CD4-positive, alpha-beta T cell treated with Interleukin-6 for 4 hours (primary cell): Measurements from ENCODE around the gene ZNF609.
A peak's percentile ranks its signal among the peaks of the same experiment; 100 is the strongest.
"Not testable (repeated sequence)": the region's sequence is repeated elsewhere in the genome, so short reads cannot be mapped to it uniquely, and the experiment has no call there.

Experiments used
- DNase-seq: peaks from one replicate; pipeline ENCODE4 v3.0.0-alpha.2; 2020; ENCODE audit warnings: mixed read lengths

ZNF609 gene

DNA sequence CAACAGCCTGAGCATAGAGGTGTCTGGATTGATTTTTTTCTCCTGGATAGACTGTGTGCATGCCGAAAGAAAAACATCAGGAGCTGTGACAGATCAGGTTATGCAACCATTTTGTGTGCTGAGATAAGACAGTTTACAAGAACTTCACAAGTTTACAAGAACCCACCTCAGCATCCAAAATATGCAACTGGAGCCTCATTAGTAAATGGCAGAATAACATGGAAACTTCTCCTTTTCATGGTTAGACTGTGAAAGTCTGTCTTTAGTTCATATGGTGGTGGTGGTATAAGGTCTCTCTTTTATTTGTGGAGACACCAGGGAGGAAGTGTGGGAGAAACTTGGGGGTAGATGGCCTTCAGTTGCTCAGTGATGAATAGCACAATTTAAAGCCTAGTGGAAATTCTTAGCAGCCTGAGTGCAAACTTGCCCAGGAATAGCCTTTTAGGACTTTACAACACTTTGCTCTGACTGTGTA lies 3.7 kb upstream of the ZNF609 start:
- no peak for DNase-seq

DNA sequence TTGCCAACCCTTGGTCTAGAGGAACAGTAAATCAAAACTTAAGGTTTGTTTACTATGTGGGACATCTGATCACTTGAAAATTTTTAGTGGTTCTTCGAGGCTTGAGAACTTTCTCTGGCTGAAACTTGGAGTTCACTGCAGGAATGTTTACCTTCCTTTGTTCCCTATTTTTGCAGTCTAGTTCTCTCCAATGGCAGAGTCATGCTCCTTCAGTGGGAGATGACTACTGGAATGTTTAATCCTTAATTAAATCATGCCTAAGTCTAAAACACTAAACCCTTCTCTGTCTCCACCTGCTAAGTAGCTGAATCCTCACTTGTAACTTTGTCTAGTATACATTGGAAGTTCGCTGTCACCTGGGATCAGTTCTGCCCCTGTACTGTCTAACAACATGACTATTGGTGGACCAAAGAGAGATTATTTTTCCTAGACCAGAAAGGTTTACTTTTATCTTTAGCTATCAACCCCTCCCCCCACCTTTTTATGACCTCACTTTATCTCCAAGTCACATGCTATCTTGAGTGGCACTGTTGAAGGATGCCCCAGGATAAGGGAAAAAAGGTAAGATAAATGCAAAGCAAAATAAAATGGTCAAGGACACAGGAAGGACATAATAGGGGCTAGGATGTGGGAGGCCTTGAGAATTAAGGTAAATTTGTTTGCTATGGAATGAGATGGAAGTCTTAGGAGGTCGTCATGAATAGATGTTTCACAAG lies 1.2 kb upstream of the ZNF609 start:
- DNase-seq, result no peak

DNA sequence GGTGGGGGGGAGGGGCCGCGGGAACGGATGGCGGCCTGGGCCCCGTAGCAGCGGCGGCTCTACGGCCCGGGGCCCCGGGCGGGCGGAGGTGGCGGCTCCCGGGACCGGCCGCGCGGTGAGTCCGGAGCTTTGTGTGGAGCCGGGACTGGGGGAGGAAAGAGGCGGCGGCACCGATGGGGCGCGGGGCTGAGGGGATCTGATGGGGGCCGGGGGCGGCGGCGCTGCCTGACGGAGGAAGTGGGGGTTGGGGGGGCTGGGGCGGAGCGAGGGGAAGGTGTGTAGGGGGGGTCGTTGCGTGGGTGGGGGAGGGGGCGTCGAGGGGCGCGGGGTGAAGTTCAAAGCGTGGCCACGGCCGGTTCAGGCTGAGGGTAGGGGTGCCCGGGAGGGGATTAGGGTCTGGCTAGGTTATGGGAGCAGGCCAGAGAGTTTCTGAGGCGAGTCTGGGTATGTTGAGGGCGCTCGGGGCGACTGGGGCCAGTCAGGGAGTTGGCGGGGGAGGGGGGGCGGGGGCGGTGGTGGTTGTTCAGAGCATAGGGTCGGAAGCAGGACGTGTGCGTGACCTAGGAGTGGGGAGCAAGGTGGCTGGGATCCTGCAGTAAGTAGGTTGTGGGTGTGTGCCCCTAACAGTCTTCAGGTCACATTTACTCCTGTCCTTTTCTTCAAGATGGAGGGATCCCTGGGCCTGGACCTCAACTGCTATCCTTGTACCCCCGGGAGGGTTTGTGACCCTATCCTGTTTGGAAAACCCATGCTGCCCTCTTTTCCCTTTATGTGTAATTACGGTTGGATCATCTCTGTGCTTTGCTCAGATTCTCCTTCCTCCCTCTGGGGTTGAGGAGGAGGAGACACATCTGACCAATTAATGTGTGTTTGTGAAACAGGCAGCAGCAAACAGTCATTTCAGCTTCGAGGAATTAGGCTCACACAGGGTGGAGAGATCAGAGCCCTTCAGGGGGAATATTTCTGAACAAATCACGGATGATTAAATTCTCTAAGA lies 644 bp downstream of the ZNF609 start:
- DNase-seq, result peak; percentile 53

DNA sequence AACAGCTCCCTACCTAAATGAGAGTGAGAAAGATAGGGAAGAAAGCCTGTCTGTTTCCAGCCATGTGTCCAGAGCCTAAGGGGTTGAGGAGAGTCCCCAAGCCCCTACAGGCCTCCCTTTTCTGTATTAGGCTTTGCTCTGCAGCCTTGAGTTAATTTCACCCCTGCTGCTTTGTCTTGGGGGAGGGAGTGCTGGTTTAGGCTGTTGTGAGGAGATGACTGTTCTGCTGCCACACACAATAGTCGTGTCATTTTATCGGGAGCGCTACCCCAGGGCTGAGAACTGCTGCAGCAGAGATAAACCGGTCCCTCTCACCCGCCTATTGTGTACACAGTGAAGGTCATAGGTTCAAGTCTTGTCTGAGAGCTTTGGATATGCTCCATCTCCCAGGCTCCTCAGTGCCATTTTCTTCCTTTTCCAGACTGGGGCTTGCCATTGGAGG lies 1.4 kb downstream of the ZNF609 start:
- DNase-seq, result peak; percentile 45

DNA sequence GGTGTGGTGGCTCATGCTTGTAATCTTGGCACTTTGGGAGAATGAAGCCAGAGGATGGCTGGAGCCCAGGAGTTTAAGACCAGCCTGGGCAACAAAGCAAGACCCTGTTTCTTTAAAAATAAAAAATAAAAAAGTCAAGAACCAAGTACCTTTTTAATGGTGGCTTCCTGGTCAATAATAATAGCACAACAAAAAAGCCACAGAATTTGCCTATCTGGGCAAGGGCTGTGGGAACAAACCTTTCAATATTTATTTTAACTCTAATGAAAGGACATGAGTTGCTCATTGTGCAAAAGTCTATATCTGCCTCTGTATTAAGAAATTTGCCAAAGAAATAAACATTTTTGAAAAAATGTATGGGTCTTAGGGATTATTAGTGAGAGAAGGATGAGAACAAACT lies 2.1 kb downstream of the ZNF609 start:
- DNase-seq, result no peak

DNA sequence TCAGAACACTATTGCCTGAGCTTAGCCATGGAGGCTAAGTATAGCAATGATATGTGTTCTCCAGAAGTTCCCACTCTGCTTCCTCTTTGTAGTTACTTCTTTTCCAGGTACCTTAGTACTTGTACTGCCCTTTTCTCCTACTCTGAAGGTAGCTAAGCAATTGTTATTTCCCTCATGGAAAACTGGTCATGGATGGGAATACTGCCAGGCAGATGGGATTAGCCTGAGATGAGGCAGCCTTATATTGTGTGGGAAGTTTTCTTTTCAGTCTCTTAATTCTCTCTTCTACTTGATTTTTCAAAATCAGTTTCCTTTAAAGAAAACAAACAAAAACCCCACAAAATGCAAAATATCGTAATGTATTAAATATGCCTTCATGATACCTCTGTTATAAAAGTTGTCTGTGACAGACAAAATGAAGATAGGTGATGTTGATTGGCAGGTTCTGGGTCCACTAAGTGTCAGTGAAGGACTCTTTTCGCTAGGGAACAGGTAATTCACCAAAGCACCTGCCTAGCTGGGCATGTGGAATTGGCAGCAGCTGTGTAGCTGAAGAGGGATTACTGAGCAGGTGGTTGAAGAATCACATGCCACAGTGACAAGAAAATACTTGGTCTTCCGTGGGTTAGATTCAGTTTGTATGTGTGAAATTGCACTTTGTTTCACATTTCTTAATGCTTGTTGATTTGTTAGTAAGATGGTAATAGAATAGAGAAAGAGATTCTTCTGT lies 4.1 kb downstream of the ZNF609 start:
- DNase-seq, result no peak

DNA sequence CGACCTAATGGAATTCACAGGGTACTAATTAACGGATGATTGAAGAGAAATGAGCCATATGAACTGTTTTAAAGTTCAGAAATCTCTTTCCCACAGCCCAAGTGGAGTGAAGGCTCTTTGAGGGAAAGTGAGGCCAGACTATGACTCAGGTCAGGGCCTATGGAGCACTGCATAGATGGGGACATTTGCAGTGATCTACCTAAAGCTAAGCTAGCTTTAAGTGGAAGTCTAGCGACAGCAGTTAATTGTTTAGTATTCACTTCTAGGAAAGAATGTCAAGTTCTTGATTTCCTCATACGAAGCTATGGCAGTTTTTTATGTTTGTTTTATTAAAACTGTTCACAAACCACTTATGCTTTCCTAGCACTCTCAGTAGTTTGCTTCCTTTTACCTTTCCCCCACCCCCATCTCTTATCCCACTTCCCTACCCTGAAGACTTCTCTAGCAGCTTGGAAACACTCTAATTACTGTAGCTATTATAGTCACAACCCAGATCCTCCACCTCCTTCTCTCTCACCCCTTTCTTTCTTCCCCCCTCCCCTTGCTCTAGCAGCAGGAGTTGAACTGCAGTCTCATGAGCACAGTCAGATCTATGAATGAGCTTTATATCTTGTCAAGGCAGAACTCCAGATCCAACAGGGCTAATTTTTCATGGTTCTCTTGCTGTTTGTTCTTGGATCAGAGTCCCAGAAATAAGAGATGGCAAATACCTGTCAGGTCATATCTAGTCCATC lies 6.2 kb downstream of the ZNF609 start:
- no peak for DNase-seq

DNA sequence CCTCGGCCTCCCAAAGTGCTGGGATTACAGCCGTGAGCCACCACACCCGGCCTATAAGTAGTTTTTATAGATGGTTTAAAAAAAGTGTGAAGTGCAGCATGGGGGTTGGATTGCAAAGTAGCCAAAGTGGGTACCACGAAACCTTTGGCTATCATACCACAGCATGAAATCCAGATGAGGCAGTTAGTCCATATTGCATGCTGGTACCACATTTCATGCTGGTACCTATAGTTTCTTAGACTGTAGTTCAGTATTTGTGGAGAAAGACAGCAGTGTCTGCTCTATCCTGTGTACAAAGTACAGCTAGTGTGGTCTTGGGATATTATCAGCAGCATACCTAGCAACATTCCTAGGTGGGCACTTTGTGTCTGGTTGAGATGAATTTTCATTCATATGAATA lies 11.8 kb downstream of the ZNF609 start:
- no peak for DNase-seq

DNA sequence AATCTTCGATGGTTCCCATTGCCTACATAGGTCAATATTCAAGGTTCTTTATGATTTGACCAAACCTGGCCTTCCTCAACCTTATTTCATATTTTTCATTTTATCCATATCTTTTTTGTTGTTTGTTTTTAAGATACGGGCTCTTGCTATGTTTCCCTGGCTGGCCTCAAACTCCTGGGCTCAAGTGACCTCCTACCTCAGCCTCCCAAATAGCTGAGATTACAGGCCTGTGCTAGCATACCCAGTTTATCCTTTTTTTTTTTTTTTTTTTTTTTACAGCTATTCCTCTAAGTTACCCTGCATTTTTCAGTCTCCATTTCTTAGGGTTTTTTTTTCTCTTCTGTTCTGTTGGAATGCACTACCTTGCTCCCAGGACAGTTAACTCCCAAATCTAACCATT lies 14.5 kb downstream of the ZNF609 start:
- DNase-seq, result no peak

DNA sequence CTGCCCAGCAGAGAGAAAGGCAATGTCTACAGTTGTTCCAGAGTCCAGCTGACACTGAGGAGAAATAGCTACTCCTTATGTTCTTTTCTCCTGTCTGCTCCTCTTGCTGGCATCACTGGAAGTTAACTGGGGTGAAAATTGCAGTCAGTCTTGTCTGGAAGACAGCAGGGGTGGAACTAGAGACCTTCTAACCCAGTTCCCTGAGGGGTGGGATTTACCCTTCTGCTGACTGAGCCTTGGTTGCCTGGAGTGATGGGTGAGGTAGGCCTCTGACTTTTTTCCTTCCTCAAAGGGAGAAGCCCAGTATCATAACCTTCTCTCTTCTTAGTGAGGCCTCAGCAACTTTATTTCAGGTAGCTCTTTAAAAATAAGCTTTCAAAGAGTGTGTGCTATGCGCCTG lies 16.2 kb downstream of the ZNF609 start:
- no peak for DNase-seq

DNA sequence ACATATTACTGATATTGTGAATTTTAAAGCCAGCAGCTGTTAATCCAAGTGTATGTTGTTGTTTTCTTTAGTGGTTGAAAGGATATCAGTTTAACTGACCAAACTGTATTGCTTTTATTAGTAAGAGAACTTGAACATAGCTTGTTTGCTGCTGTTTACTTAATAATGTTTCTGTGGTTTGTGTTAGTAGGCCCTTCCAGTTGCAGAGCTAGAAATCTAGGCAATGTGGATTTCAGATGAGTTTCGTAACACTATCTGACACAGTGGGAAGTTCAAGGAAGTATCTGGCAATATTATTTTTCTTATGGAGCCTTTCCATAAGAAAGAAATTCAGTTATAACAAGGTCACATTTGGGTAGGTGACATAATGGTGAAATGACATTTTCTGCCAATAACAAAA lies 18.5 kb downstream of the ZNF609 start:
- no peak for DNase-seq

DNA sequence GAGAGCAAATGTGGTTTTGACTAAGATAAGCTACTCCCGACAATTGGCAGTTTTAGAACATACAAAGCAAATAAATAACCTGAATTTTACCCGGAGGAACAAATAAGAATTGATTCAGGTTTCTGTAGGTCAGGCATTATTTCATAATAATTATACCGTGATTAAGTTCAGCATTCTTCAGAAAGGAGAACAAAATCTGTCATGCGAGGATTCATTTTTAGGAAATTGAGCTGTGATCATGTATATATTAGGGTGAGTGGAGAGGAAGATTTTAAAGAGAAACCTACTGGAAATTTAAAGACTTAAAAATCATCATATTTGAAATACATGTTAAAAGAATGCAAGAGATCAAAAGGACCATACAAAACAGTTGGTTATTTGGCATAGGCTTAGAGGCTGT lies 20.5 kb downstream of the ZNF609 start:
- no peak for DNase-seq

DNA sequence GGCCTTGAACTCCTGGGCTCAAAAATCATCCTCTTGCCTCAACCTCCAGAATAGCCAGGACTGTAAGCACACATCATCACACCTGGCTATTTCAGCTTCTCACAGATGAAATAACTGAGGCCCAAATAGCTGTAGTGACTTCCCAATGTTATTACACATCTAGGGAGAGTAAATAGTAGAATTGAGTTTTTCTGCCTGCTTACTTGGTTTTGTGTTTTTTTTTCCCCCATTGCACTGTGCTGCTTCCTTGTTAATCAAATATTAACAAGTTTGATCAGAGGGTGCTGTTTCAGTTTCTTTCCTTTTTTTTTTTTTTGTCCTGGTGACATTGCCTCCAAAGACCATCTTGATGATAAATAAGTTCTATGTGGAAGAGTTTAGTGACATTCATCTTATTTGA lies 23.4 kb downstream of the ZNF609 start:
- no peak for DNase-seq

DNA sequence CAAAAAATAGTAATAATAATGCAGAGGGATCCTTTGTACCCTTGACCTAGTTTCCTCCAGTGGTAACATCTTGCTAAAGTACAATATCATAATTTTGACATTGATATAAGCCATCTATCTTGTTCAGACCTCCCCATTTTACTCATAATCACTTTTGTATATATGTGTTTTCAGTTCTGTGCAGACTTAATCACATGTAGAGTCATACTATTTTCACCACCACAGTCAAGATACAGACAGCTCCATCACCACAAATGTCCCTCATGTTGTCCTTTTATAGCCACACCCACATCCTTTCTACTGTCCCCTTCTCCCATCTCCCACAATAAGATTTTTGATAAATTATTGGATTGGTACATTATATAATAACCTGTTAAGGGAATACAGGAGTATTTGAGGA lies 25.4 kb downstream of the ZNF609 start:
- no peak for DNase-seq

DNA sequence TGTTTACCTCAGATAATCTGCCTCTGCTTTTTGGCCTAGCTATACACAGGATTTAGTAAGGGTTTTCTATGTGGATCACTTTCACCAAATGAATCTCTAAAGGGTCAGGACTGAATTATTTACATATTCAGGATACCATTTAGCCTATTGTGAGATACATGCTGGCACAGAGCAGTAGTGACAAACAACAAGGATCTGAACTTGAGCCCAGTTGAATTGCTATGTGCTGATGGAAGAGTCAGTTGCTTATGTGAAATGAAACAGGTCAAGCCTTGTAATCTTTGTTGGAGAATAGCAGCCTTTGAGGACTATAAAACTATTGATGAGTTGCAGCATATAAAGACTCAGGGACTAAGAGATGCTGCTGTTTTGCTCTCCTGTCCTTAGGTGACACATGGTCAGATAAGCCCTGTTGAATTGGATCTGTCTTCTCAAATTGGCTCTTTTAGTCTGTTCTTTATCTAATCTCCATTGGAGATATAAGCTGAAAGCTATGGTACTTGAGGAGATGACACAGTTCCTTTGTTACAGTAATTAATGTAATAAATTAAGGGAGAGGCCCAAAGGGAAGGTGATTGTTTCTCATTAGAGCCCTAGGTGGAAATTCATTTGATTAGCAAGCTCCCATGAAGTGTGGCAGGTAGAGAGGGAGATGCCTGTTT lies 30.4 kb downstream of the ZNF609 start:
- DNase-seq, result no peak

DNA sequence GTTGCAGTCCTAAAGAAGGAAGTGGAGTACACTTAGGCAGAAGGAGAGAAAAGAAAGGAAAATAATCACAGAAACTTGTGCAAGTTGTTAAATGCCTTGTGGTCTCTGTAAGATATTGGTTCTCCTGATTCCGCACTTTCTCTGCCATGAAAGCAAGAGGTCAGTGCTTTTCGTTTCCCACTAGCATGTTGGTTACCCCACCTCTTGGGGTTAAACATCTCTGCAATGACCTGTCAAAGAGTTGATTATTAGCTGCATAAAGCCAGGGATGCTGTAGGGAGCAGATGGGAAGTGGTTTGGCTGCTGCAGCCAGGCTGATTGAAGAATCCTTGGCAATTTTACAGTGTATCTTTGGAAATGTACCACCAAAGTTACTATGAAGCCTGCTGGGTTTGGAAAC lies 33.3 kb downstream of the ZNF609 start:
- DNase-seq, result no peak

DNA sequence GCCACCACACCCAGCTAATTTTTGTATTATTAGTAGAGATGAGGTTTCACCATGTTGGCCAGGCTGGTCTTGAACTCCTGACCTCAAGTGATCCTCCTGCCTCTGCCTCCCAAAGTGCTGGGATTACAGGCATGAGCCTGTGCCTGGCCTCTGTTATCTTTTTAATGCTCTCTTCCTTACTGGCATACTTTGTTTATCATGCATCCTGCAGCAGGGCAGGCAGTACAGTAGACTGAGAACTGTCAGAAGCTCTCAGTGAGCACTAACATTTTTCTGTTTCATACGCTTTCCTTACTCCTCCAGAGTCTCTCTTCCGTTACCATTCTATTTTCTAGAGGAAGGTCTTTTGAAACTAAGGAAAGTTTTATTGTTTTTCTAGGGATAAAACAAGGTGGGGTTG lies 35.6 kb downstream of the ZNF609 start:
- DNase-seq, result not testable (repeated sequence)

DNA sequence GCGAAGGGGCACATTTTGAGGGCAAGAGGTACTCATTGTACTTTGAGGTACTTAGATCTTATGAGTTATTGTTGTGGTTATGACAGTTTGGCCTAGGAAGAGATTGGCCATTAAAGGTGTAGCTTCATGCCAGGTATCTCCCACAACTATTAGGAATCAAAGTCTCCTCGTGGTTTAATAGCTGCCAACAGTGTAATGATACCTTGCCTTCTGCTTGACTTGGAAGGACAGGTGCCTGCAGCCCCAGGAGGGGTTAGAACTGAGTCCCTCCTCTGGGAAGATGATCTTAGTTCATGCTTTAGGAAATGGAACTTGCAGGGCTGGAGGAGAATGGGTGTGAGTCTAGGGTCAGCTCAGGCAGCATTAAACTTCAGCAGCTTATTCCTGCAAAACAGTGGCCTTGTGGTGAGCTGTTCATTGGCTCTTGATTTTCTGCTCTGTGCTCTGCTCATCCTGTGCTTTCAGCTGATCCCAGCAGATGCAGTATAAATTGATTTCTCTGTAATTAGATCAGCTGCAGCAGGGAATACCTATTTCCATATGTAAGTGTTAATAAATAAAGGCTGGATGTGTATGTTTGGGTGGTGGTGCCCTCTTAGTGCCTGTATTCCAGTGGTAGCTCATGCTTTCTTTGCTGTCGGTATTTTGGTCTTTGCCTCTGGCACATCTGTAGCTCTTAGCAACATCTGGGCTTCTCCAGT lies 40.5 kb downstream of the ZNF609 start:
- no peak for DNase-seq

DNA sequence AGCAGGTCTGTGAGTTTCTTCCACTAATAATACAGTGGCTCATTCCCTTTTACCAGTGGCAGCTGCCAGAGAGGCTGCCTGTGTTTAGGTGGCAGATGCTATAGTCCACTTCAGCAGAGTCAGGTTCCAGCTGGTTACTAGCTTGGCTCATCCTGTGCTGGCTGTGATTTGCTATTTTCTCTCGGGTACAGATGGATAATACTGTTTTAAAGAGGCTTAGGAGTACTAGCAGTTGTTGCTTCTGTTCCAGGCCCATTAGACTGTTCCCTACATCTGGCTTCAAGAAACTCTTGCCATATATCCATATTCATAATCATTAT lies 41.0 kb downstream of the ZNF609 start:
- DNase-seq, result no peak

DNA sequence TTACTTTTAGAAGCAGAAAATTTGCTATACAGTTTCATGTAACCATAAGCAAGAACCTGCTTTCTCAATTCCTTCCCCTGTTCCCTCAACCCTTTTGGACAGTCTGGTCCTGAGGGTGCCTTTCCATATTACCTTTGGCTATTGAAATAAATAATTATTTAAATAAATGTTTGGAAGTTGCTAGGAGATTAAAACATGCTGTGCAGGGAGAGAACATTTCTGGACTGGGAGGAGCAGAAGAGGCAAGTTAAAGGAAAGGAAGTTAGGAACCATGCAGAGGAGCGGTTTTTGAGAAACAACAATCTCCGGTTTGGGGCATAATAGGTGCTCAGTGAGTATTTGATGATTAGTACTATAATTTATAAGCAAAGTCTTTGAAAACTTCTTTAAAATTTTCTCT lies 41.8 kb downstream of the ZNF609 start:
- DNase-seq, result no peak

DNA sequence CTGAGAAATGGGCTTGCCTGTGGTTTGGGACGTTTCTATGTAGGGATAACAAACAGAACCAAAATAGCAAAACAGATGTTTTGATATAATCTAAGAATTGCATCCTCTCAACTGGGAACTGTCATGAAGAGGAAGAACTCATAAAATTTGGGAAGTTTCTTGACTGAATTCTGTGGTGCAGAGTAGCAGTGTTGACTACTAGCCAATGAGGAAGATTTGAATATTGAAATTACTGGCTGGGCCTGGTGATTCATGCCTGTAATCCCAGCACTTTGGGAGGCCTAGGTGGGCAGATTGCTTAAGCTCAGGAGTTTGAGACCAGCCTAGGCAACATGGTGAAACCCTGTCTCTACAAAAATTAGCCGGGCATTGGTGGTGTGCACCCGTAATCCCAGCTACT lies 42.2 kb downstream of the ZNF609 start:
- no peak for DNase-seq

DNA sequence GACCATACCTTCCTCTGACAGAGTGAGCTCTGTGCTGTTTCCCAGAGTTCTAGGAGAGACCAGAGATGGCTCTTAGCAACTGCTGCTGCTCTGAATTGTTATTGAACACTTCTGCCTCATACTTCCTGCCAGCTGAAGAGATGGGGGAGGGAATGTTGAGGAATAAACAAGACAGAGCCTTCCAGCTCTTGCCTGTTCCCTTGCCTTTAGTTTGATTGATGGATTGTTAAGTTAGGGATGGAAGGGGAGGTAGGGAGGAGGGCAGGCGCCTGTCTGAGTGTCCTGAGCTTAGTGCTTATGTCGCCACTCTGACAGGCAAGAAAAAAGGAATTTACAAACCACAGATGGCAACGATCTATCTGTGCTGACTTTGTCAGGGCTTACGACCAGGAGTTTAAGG lies 42.8 kb downstream of the ZNF609 start:
- peak; percentile 19 for DNase-seq
